NCI-H2171 treated with DMSO at 0.1 percent for 48 hours (cell line): ENCODE data around the gene MACROD1.
A peak's percentile ranks its signal among the peaks of the same experiment; 100 is the strongest.

Experiments used
- DNase-seq: peaks from one replicate; lab custom pipeline; 2025; lab: John Stamatoyannopoulos, UW

Gene MACROD1

GRCh38 chr11:64110465-64111375, 55.2 kb downstream of the MACROD1 start:
- DNase-seq = no peak

GRCh38 chr11:64109332-64109731, 56.6 kb downstream of the MACROD1 start:
- no peak for DNase-seq

- no peak for DNase-seq
Measured at GRCh38 chr11:64107303-64107702, 58.6 kb downstream of the MACROD1 start.

GRCh38 chr11:64104632-64105031, 61.3 kb downstream of the MACROD1 start:
- no peak for DNase-seq

- peak; percentile 90 for DNase-seq
Measured at GRCh38 chr11:64103277-64103985, 62.5 kb downstream of the MACROD1 start.

- DNase-seq = peak; percentile 89
Measured at GRCh38 chr11:64102005-64102738, 63.7 kb downstream of the MACROD1 start.

- DNase-seq = no peak
Measured at GRCh38 chr11:64101461-64101860, 64.5 kb downstream of the MACROD1 start.

- no peak for DNase-seq
Measured at GRCh38 chr11:64100782-64101353, 65.0 kb downstream of the MACROD1 start.

- no peak for DNase-seq
Measured at GRCh38 chr11:64100360-64100759, 65.6 kb downstream of the MACROD1 start.

GRCh38 chr11:64099436-64099835, 66.5 kb downstream of the MACROD1 start:
- DNase-seq = no peak

- no peak for DNase-seq
Measured at GRCh38 chr11:64098318-64098831, 67.5 kb downstream of the MACROD1 start.

GRCh38 chr11:64097468-64098317, 68.2 kb downstream of the MACROD1 start:
- no peak for DNase-seq

GRCh38 chr11:64096835-64097234, 69.1 kb downstream of the MACROD1 start:
- DNase-seq = no peak

GRCh38 chr11:64095949-64096348, 70.0 kb downstream of the MACROD1 start:
- DNase-seq = no peak

GRCh38 chr11:64095273-64095817, 70.6 kb downstream of the MACROD1 start:
- peak; percentile 60 for DNase-seq

GRCh38 chr11:64094463-64095260, 71.3 kb downstream of the MACROD1 start:
- DNase-seq = peak; percentile 17

- DNase-seq = no peak
Measured at GRCh38 chr11:64093233-64094039, 72.5 kb downstream of the MACROD1 start.

GRCh38 chr11:64092761-64093136, 73.2 kb downstream of the MACROD1 start:
- DNase-seq = no peak
